Psoas muscle (tissue), 8 donors: ENCODE results near the gene KBTBD8. TPM values are rescaled to one million over a fixed set of nuclear protein-coding genes. Genes with fewer than 3 reads are reported as not detected.

ENCODE experiments used
- ATAC-seq, 4 donors: fragments of 200-7000 bp; cut with Tn5 transposase; one replicate each; pipeline ENCODE4 v1.9.1; 2020; ENCODE audit warnings: moderate library complexity in 3 of 4, mild to moderate bottlenecking in 2 of 4
- DNase-seq, 2 donors: peaks; one replicate each; pipeline ENCODE4 v3.0.0-alpha.2; 2020
- H3K27ac ChIP-seq: fragments of 200-600 bp; one replicate; pipeline ENCODE4 v1.8.0; 2022
- H3K27me3 ChIP-seq, 3 donors: fragments of 200-600 bp in 1 of 3; one replicate each; pipeline versions ENCODE4 v1.6.1 to v1.8.0; 2013 to 2022; ENCODE audit warnings: low read length in 2 of 3, mild to moderate bottlenecking in 2 of 3, moderate library complexity in 1 of 3; ENCODE audit not compliant: insufficient read depth in 3 of 3
- H3K36me3 ChIP-seq, 2 donors: fragments of 200-600 bp in 1 of 2; one replicate each; pipeline versions ENCODE4 v1.6.1 to v1.8.0; 2013 to 2022; ENCODE audit warnings: low read depth in 1 of 2, mild to moderate bottlenecking in 1 of 2, moderate library complexity in 1 of 2; ENCODE audit not compliant: insufficient read depth in 1 of 2
- H3K4me1 ChIP-seq: fragments of 200-600 bp; one replicate; pipeline ENCODE4 v1.8.0; 2022
- H3K4me3 ChIP-seq: fragments of 200-600 bp; one replicate; pipeline ENCODE4 v1.8.0; 2022; ENCODE audit warnings: mild to moderate bottlenecking
- H3K9me3 ChIP-seq: fragments of 200-600 bp; one replicate; pipeline ENCODE4 v1.8.0; 2022
- WGBS, 3 donors: extraction: QIAGEN DNeasy Blood & Tissue Kit; methylation state at CpG; one replicate each; pipeline versions ENCODE4 v1.1.6 to v1.1.7; 2013; 5-methylcytosine and 5-hydroxymethylcytosine counted together
- intact Hi-C, 2 donors: fragments of 100-400 bp; cut with DNase I; formaldehyde crosslinking; loops; one replicate each; pipeline versions ENCODE4 v1.11.0 to v1.14.2; 2022
- polyA plus RNA-seq, 3 donors: library from polyadenylated mRNA; stranded (reverse); fragments of 200-250 nt; gene quantifications; one replicate each; pipeline ENCODE4 v1.2.3, GENCODE V29; 2013
- total RNA-seq, 4 donors: library from RNA; stranded (reverse); fragmentation: NEBNext Ultra II Directional in 2 of 4; extraction: Animal tissue kit (Norgen Biotek cat#: 25700) in 2 of 4; gene quantifications; one replicate each; pipeline versions ENCODE4 v1.2.1 to v1.2.4, GENCODE V29; 2021 to 2023
- TF ChIP-seq, protein P1 (sequence below): fragments of 200-600 bp; IDR thresholded peaks from one replicate; pipeline ENCODE4 v1.8.0; 2022; ENCODE audit warnings: antibody characterized with exemption
- donor health status: healthy with polysubstance abuse.
- donor health status: DM: no; HTN: no; CAD: no; lungs with moderate emphysema.
- donor health status: Bipolar disorder and iron deficiency.
- donor health status: healthy.
- donor health status: DM: yes; HTN: yes; CAD: no.
- donor health status: DM: no; HTN: no; CAD: no.
- donor health status: DM: no; HTN: no; CAD: no.
- donor health status: DM: yes; HTN: yes; CAD: no.

The KBTBD8 gene
- total and polyA plus RNA-seq, 7 donors, result 1.8 to 11.2 (median 6.1) TPM

DNA sequence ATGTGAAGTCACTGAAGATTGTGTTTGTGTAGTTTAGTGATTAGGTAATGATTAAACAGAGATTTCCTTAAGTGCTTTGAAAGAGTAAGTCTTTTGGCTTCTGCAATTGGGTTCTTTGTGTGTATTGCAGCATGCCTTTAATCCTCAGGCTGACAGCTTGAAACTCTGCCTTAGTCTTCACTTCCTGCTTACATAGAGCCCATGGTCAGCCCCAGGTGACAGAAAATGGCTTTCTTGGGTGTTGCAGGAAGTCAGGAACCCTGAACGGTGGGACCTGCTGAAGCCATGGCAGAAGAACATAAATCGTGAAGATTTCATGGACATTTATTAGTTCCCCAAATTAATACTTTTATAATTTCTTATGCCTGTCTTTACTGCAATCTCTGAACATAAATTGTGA lies 61.3 kb downstream of the KBTBD8 start:
- Histone ChIP-seq H3K4me3 (no peak overlapping the region), H3K9me3 (no peaks in the 10 kb centered on the region), H3K36me3 (no peaks in the 10 kb centered on the region), H3K27me3 (no peaks in the 10 kb centered on the region), H3K27ac (no peak overlapping the region), H3K4me1 (no peaks in the 10 kb centered on the region)
- DNase-seq, result no peak
- TF ChIP-seq, protein P1, sequence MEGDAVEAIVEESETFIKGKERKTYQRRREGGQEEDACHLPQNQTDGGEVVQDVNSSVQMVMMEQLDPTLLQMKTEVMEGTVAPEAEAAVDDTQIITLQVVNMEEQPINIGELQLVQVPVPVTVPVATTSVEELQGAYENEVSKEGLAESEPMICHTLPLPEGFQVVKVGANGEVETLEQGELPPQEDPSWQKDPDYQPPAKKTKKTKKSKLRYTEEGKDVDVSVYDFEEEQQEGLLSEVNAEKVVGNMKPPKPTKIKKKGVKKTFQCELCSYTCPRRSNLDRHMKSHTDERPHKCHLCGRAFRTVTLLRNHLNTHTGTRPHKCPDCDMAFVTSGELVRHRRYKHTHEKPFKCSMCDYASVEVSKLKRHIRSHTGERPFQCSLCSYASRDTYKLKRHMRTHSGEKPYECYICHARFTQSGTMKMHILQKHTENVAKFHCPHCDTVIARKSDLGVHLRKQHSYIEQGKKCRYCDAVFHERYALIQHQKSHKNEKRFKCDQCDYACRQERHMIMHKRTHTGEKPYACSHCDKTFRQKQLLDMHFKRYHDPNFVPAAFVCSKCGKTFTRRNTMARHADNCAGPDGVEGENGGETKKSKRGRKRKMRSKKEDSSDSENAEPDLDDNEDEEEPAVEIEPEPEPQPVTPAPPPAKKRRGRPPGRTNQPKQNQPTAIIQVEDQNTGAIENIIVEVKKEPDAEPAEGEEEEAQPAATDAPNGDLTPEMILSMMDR, result no peak
- WGBS, 3 donors, result 77 to 87% (median 87%) methylated on average over 2 of the region's 2 CpGs
- intact Hi-C loops, result no loop called here
- no peak for ATAC-seq
